Neural progenitor cell (in vitro differentiated cells): ENCODE measurements around the gene TBC1D9. TPM values are rescaled to one million over a fixed set of nuclear protein-coding genes. Genes with fewer than 3 reads are reported as not detected.
A peak's percentile ranks its signal among the peaks of the same experiment; 100 is the strongest.

ENCODE experiments used
- DNase-seq: peaks from one replicate; pipeline ENCODE4 v3.0.0-alpha.2; 2016; ENCODE audit warnings: low spot score
- H2AFZ ChIP-seq: fragments of 200-600 bp; sonication (generic); replicated peaks from 2 replicates; pipeline ENCODE4 v1.6.1; 2016; ENCODE audit warnings: antibody characterized with exemption
- H3F3A ChIP-seq: fragments of 200-600 bp; sonication (generic); 2 replicates; pipeline ENCODE4 v1.6.1; 2016; ENCODE audit warnings: antibody characterized with exemption, low read depth
- H3K27ac ChIP-seq: fragments of 200-600 bp; sonication (generic); 2 replicates; pipeline ENCODE4 v1.5.1; 2016; ENCODE audit warnings: mild to moderate bottlenecking
- H3K27me3 ChIP-seq: fragments of 200-600 bp; sonication (generic); 2 replicates; pipeline ENCODE4 v1.6.1; 2016; ENCODE audit warnings: mild to moderate bottlenecking, moderate library complexity
- H3K36me3 ChIP-seq: fragments of 200-600 bp; sonication (generic); 2 replicates; pipeline ENCODE4 v1.5.1; 2016
- H3K4me1 ChIP-seq: fragments of 200-600 bp; sonication (generic); 2 replicates; pipeline ENCODE4 v1.6.1; 2016; ENCODE audit warnings: mixed run types
- H3K4me2 ChIP-seq: fragments of 200-600 bp; sonication (generic); 2 replicates; pipeline ENCODE4 v1.6.1; 2016
- H3K4me3 ChIP-seq: fragments of 200-600 bp; sonication (generic); 2 replicates; pipeline ENCODE4 v1.5.1; 2016
- H3K79me2 ChIP-seq: fragments of 200-600 bp; sonication (generic); 2 replicates; pipeline ENCODE4 v1.6.1; 2016; ENCODE audit warnings: low read depth
- H3K9ac ChIP-seq: fragments of 200-600 bp; sonication (generic); 2 replicates; pipeline ENCODE4 v1.6.1; 2016
- H3K9me3 ChIP-seq: fragments of 200-600 bp; sonication (generic); 2 replicates; pipeline ENCODE4 v1.5.1; 2016; ENCODE audit warnings: low read depth
- H4K20me1 ChIP-seq: fragments of 200-600 bp; sonication (generic); 2 replicates; pipeline ENCODE4 v1.6.1; 2016; ENCODE audit warnings: low read depth
- H3K27ac Mint-ChIP-seq: 3 replicates; pipeline ENCODE4 v1.8.0; 2021; ENCODE audit warnings: mixed read lengths
- H3K27me3 Mint-ChIP-seq: 2 replicates; pipeline ENCODE4 v1.8.0; 2022; ENCODE audit warnings: low read depth, mild to moderate bottlenecking, inconsistent platforms, moderate library complexity, mixed read lengths; ENCODE audit not compliant: insufficient read depth
- H3K36me3 Mint-ChIP-seq: 3 replicates; pipeline ENCODE4 v1.8.0; 2021; ENCODE audit warnings: mixed read lengths
- H3K4me1 Mint-ChIP-seq: 3 replicates; pipeline ENCODE4 v1.8.0; 2021; ENCODE audit warnings: mixed read lengths
- H3K4me3 Mint-ChIP-seq: 3 replicates; pipeline ENCODE4 v1.8.0; 2021; ENCODE audit warnings: mild to moderate bottlenecking, moderate library complexity, mixed read lengths
- H3K9me3 Mint-ChIP-seq: 3 replicates; pipeline ENCODE4 v1.8.0; 2020; ENCODE audit warnings: mixed read lengths
- EZH2 ChIP-seq: fragments of 200-600 bp; sonication (generic); IDR thresholded peaks from 2 replicates; pipeline ENCODE4 v1.6.1; 2017; ENCODE audit warnings: antibody characterized with exemption, mild to moderate bottlenecking, moderate library complexity
- EZH2phosphoT487 ChIP-seq: fragments of 200-600 bp; sonication (generic); IDR thresholded peaks from 2 replicates; pipeline ENCODE4 v1.6.1; 2017; ENCODE audit warnings: antibody characterized with exemption
- total RNA-seq: library from RNA; depleted of rRNA; stranded (reverse); fragments of >200 nt; gene quantifications from 2 replicates; pipeline ENCODE4 v1.2.3, GENCODE V29; 2015; ENCODE audit warnings: low replicate concordance
- TF ChIP-seq, protein P1 (sequence below): fragments of 200-600 bp; sonication (generic); IDR thresholded peaks from 2 replicates; pipeline ENCODE4 v1.5.1; 2017; ENCODE audit warnings: antibody characterized with exemption, mild to moderate bottlenecking

TBC1D9 gene
- total RNA-seq, 1 donor from 2014 or later: 11.3 TPM

- Histone ChIP-seq H2AFZ (no peak overlapping the region), H4K20me1 (no peaks in the 10 kb centered on the region), H3K9me3 (no peaks in the 10 kb centered on the region), H3K4me3 (no peak overlapping the region), H3K27me3 (no peaks in the 10 kb centered on the region), H3K4me2 (no peak overlapping the region), H3K27ac (no peak overlapping the region), H3K79me2 (no peaks in the 10 kb centered on the region), H3K36me3 (no peaks in the 10 kb centered on the region), H3K4me1 (peaks cover 6% of the 10 kb centered on the region), H3F3A (no peaks in the 10 kb centered on the region), H3K9ac (no peak overlapping the region)
- no peak overlapping the region for H3K4me3 Mint-ChIP-seq
- peaks cover 3% of the 10 kb centered on the region for H3K36me3 Mint-ChIP-seq
- H3K27ac Mint-ChIP-seq: no peak overlapping the region
- H3K27me3 Mint-ChIP-seq: peaks cover 2% of the 10 kb centered on the region
- no peaks in the 10 kb centered on the region for H3K9me3 Mint-ChIP-seq
- DNase-seq: no peak
- peaks cover 20% of the 10 kb centered on the region for H3K4me1 Mint-ChIP-seq
- TF ChIP-seq, protein P1, sequence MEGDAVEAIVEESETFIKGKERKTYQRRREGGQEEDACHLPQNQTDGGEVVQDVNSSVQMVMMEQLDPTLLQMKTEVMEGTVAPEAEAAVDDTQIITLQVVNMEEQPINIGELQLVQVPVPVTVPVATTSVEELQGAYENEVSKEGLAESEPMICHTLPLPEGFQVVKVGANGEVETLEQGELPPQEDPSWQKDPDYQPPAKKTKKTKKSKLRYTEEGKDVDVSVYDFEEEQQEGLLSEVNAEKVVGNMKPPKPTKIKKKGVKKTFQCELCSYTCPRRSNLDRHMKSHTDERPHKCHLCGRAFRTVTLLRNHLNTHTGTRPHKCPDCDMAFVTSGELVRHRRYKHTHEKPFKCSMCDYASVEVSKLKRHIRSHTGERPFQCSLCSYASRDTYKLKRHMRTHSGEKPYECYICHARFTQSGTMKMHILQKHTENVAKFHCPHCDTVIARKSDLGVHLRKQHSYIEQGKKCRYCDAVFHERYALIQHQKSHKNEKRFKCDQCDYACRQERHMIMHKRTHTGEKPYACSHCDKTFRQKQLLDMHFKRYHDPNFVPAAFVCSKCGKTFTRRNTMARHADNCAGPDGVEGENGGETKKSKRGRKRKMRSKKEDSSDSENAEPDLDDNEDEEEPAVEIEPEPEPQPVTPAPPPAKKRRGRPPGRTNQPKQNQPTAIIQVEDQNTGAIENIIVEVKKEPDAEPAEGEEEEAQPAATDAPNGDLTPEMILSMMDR: no peak
- no peak for TF ChIP-seq EZH2
- TF ChIP-seq EZH2phosphoT487: no peak
Observed at GRCh38 chr4:140691369-140691768, 64.8 kb downstream of the TBC1D9 start.

- H3K36me3 ChIP-seq: no peaks in the 10 kb centered on the region
Observed at GRCh38 chr4:140690093-140690492, 66.1 kb downstream of the TBC1D9 start.

GRCh38 chr4:140689623-140690022 lies 66.6 kb downstream of the TBC1D9 start:
- no peak overlapping the region for H3K9ac ChIP-seq
- no peak overlapping the region for H2AFZ ChIP-seq
- peaks cover 6% of the 10 kb centered on the region for H3K4me1 ChIP-seq
- no peaks in the 10 kb centered on the region for H3K79me2 ChIP-seq
- no peaks in the 10 kb centered on the region for H3F3A ChIP-seq
- Mint-ChIP-seq H3K36me3 (peaks cover 2% of the 10 kb centered on the region), H3K9me3 (no peaks in the 10 kb centered on the region), H3K27me3 (peaks cover 2% of the 10 kb centered on the region), H3K27ac (no peak overlapping the region), H3K4me1 (peaks cover 18% of the 10 kb centered on the region), H3K4me3 (no peak overlapping the region)
- no peaks in the 10 kb centered on the region for H3K27me3 ChIP-seq
- TF ChIP-seq EZH2phosphoT487 (no peak), EZH2 (no peak)
- TF ChIP-seq, protein P1: no peak
- no peak for DNase-seq
- no peak overlapping the region for H3K4me2 ChIP-seq
- H3K9me3 ChIP-seq: no peaks in the 10 kb centered on the region
- no peaks in the 10 kb centered on the region for H4K20me1 ChIP-seq
- H3K27ac ChIP-seq: no peak overlapping the region
- H3K4me3 ChIP-seq: no peak overlapping the region
- no peaks in the 10 kb centered on the region for H3K36me3 ChIP-seq

More at GRCh38 chr4:140690093-140690492, 66.1 kb downstream of the TBC1D9 start:
- Histone ChIP-seq H2AFZ (no peak overlapping the region), H3K9me3 (no peaks in the 10 kb centered on the region), H3K27ac (no peak overlapping the region), H3K27me3 (no peaks in the 10 kb centered on the region), H3K4me3 (no peak overlapping the region), H3F3A (no peaks in the 10 kb centered on the region), H4K20me1 (no peaks in the 10 kb centered on the region), H3K4me2 (no peak overlapping the region), H3K4me1 (peaks cover 6% of the 10 kb centered on the region), H3K9ac (no peak overlapping the region), H3K79me2 (no peaks in the 10 kb centered on the region)
- H3K27ac Mint-ChIP-seq: no peak overlapping the region
- no peak for TF ChIP-seq EZH2phosphoT487
- no peak for TF ChIP-seq EZH2
- H3K27me3 Mint-ChIP-seq: peaks cover 2% of the 10 kb centered on the region
- peaks cover 18% of the 10 kb centered on the region for H3K4me1 Mint-ChIP-seq
- H3K36me3 Mint-ChIP-seq: peaks cover 2% of the 10 kb centered on the region
- no peak overlapping the region for H3K4me3 Mint-ChIP-seq
- H3K9me3 Mint-ChIP-seq: no peaks in the 10 kb centered on the region
- DNase-seq: no peak

DNA sequence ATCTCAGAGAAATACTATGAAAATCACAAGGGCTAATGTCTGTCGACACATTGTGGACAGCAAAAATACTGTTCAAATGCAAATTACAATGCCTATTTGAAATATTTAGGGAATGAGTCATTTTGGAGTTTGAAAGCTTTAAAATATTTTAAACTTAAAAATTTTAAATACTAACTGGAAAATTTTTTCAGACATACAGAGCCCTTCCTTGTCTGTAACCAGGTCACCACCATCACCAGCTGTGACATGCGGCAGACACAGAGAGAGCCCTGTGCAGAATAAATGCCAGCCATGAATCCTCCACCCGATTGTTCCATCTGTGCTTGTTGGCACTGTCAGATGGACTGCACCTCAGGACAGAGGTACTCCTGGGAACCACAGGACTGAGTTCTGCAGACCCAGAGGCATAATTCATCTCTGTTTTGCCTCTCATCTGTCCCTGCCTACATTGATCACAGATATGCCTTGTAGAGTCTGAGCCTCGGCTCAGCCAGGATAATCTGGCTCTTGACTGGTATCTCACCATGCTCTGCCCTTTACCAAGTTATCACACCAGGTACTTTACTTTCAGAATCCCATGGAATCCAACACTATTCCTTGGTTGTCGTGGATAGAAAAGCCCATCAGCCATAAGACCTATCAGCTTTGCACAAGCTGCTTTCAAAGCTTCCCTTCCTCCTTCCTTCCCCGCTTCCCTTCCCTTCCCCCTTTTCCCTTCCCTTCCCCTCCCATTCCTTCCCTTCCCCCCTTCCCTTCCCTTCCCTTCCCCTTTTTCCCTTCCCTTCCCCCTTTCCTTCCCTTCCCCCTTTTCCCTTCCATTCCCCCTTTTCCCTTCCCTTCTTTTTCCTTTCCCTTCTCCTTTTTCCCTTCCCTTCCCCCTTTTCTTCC lies 67.2 kb downstream of the TBC1D9 start:
- Mint-ChIP-seq H3K27me3 (peaks cover 2% of the 10 kb centered on the region), H3K36me3 (peaks cover 2% of the 10 kb centered on the region), H3K4me3 (no peak overlapping the region), H3K9me3 (no peaks in the 10 kb centered on the region), H3K27ac (peak overlapping the region; percentile 72), H3K4me1 (peaks cover 20% of the 10 kb centered on the region)
- H3F3A ChIP-seq: no peaks in the 10 kb centered on the region
- H3K9ac ChIP-seq: no peak overlapping the region
- TF ChIP-seq EZH2: no peak
- no peak for TF ChIP-seq EZH2phosphoT487
- TF ChIP-seq, protein P1: no peak
- no peaks in the 10 kb centered on the region for H3K36me3 ChIP-seq
- H3K27me3 ChIP-seq: no peaks in the 10 kb centered on the region
- H3K79me2 ChIP-seq: no peaks in the 10 kb centered on the region
- no peak overlapping the region for H3K4me2 ChIP-seq
- H3K4me1 ChIP-seq: peaks cover 6% of the 10 kb centered on the region
- H3K9me3 ChIP-seq: no peaks in the 10 kb centered on the region
- H2AFZ ChIP-seq: no peak overlapping the region
- H3K4me3 ChIP-seq: no peak overlapping the region
- H3K27ac ChIP-seq: no peak overlapping the region
- no peak for DNase-seq
- H4K20me1 ChIP-seq: no peaks in the 10 kb centered on the region
